ENCODE data around the gene GALNT5.
"Not testable (repeated sequence)": the region's sequence is repeated elsewhere in the genome, so short reads cannot be mapped to it uniquely, and the experiment has no call there.

The GALNT5 gene

GRCh38 chr2:157327621-157328500 is 70.4 kb downstream of the GALNT5 start:
- peak; percentile 81 to 87 for ATAC-seq

DNA sequence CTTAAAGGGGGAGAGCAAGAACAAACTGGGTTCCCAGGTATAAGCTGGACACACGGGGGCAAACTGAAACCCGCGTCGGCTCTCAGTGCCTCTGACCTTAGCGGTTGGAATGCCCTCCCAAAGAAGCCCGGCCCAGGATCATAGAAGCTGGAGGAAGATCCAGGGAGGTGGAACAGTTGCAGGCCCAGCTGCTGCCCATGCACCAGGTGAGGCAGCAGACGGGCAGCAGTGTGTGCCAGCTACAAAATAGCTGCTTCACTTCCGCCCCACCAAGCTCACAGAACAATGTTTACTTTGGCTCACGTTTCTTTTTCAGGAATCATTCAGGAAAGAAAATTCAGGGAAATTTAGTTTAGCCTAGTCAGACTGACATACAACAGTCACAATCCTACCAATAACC is 72.0 kb downstream of the GALNT5 start:
- no peak for ATAC-seq

DNA sequence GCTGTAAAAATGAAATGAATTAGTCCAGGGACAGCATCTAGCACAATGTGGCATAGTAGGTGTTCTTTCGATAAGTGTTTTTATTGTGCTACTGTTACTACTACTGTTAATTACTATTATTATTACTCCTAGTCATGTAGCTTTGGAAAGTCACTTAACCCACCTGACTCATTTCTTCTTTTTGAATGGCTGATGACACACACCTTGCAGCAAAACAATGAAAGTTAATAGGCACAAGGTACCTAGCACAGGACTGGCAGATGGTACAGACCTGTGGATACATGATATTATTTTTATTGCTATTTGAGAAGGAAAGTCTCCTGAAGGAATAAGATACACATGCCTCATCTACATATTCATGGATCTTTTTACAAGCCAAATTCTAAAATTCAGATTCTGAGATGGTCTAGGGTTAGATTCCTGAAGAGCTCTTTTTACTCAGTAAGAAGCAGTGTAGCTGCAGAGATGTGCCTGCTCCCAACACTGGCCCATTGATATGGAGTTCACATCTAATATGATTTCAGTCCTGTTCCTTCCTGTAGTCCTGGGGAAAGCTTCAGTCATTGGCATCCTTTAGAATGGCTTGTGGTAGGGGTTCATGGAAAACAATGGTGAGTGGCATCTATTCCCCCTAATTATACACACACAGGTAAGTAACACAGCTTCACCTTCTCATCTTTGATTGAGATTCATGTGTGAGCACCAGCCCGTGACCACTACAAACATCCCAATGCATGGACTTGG is 76.0 kb downstream of the GALNT5 start:
- peak; percentile 87 for ATAC-seq

DNA sequence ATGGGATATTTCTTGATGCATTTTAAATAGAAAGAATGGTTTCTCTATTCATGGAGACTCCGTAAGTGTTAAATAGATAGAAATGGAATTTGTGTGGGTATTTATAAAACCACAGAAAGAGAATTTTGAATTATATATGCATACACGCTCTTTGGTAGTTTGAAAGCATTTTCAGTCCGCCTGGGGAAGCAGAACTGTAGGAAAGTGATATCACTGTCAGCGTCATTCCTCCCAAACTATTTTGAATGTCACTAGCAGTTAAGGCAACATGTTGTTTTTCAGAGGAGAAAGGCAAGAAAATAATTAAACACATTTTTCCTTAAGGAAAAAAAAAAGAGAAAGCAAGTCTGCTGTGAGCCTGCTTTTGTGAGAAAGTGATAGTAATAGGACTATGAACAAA is 76.8 kb downstream of the GALNT5 start:
- ATAC-seq = no peak

DNA sequence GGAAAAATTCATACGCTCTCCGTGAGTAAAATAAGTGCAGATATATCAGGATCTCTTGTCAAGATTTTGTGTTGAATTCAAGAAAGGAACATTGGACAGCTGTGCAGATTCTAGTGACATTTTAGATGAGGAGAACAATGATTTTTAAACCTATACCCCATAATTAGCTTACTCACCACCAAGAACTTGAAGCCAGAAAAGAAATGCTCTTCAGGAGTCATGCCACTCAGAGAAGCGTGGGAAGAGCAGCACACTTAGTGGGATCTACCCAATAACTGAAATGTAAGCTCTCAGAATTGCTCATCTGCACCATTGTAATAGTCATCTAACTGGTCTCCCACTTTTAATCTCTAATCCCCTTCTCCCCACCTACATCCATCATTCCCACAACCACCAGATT is 77.3 kb downstream of the GALNT5 start:
- no peak for ATAC-seq

GRCh38 chr2:157336137-157337010 is 78.9 kb downstream of the GALNT5 start:
- ATAC-seq = no peak

GRCh38 chr2:157337978-157338377 is 80.5 kb downstream of the GALNT5 start:
- ATAC-seq = no peak

GRCh38 chr2:157339965-157340655 is 82.6 kb downstream of the GALNT5 start:
- ATAC-seq = no peak

DNA sequence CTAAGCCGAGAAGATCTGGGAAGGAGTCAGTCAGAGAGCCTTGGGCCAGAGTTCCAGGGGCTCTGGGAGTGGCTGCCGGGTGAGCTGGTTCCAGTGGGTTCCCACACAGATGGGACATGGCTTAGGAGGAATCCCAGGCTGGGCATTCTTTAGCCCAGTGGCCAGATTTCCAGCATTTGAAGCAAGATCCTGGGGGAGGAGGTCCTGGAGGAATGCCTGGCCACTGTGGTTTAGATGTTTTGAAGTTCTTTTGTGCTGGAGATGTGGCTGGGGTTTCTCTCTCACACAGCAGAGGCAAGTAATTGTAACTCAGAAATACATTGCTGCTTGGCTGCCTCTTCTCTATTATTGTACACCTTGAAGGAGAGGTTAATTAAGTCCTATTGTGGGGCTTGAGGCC is 83.9 kb downstream of the GALNT5 start:
- not testable (repeated sequence) for ATAC-seq

DNA sequence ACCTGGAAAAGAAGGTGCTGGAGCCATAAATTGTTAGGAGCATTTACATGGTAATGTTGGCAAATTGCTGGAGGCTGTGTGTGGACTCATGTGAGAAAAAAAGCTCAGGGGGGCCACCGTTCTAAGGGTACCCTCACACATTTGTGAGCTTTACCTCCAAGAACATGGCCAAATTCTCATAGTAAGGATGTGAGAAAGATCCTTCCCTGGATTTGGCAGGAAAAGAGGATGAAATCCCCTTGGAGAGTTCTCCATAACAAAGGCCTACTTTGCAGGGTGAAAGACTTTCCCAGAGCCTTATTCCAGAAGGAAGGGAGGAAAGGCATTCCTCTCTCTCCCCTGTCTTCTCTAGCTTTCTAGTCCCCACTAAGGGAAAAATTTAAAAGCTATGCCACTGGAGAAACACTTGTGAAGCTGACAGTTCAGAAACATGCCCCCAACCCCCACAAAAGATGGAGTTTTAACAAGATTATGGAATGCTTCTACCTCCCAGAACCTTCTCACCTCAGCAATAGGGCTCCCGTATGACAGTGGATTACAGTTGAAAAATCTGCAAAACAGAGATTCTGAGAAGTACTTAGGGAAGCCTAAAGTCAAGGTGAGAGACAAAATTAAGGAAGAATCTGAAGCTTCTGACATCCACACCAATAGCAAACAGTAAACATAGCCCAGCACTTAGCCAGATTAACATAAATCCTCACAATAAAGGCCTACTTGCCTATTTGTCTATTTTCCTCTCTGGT is 88.3 kb downstream of the GALNT5 start:
- no peak for ATAC-seq

GRCh38 chr2:157348291-157348921 is 90.9 kb downstream of the GALNT5 start:
- ATAC-seq = no peak

DNA sequence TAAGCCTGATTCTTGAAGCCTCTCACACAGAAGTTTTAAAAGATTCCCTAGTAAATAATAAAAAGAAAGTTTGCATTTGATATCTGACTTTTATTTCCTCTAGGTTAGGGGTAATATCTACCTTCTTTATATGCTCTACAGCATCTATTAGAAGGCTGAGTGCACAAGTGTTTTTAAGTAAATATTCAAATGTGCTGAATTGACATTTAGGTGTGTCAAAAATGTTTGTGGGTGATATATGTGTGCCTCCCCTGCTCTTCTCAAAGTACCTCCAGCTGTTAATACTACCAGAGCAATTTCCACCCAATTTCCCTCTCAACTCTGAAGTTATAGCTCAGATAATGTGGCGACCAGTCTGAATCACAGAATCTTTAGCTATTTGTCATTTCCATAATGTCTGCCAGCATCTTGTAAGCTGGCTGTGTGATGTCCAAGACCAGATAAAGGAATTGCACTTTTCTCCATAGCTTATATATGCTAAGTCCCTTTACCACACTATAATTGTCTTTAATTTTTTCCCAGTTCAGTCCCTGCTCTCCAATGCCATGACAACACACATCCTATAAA is 92.5 kb downstream of the GALNT5 start:
- ATAC-seq = no peak

GRCh38 chr2:157355618-157356017 is 98.1 kb downstream of the GALNT5 start:
- no peak for ATAC-seq

- ATAC-seq = no peak
Observed at GRCh38 chr2:157359628-157360027, 102.1 kb downstream of the GALNT5 start.

DNA sequence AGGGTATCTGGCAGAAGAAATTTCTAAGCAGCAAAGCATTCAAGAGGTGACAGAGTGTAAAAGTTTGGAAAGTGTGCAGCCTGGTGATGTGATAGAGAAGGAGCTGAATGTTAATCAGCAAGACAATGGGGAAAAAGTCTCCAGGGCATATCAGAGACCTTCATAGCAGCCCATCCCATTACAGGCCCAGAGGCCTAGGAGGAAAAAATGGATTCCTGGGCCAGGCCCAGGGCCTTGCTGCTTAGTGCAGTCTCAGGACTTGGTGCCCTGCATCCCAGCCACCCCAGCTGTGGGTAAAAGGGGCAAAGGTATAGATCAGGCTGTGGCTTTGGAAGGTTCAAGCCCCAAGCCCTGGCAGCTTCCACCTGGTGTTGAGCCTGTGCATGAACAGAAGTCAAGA is 104.0 kb downstream of the GALNT5 start:
- no peak for ATAC-seq

- ATAC-seq = no peak
Observed at GRCh38 chr2:157362627-157363026, 105.1 kb downstream of the GALNT5 start.

DNA sequence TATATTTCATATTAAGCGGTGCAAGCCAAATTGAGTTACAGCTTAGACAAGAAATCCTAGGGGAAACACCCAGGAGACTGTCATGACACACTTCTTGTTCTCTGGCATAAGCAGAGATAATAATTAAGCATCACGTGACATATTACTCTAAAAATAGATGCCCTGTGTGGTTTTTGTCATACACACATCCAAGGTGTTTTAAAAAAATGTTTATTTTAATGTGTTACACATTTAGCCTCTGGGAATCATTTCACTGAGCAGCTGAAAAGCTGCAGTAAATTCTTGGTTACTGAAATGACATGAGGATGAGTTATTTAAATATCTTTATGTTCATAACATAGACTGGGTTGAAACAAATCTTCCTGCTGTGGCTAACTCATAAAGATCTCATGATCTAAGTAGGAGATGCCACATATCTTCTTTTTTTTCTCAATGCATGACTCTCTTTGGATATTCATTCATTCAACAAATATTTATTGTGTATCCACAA is 106.2 kb downstream of the GALNT5 start:
- ATAC-seq = peak; percentile 61 to 72
